ENCODE measurements around the gene C14orf119.
A peak's percentile ranks its signal among the peaks of the same experiment; 100 is the strongest.

Gene C14orf119

GRCh38 chr14:23058654-23059504 lies 36.4 kb upstream of the C14orf119 start:
- no peak for DNase-seq
- in situ Hi-C loops (cut with MboI; ENCODE audit: low pct_unique_long_range_greater_than_20kb, low sequenced_read_pairs): no loop called here

GRCh38 chr14:23060536-23061260 lies 34.6 kb upstream of the C14orf119 start:
- in situ Hi-C loops (cut with MboI; ENCODE audit: low pct_unique_long_range_greater_than_20kb, low sequenced_read_pairs): loop anchor here (10.0 kb wide), 1 partner anchor 76 kb away; the partner anchor contains the start of gene AJUBA
- no peak for DNase-seq

DNA sequence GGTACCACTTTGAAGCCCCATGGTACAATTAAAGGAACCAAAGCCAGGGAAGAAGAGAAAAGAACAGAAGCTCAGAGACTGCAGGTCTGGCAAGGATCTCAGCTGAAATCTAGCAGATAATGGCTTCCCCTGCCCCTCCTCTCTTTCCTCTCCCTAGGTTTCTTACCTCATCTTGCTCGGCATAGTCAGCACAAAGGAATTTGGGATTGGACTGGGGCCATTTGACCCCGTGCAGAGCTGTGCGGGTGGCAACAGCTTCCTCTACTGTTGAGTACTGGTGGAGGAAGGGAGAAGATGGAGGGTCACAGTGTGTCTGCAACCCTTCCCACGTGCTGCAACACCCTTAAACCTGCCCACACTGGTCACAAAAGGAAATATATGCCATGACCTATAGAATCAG lies 33.3 kb upstream of the C14orf119 start:
- DNase-seq: no peak
- in situ Hi-C loops (cut with MboI; ENCODE audit: low pct_unique_long_range_greater_than_20kb, low sequenced_read_pairs): loop anchor here (10.0 kb wide), 1 partner anchor 77 kb away; the partner anchor contains the start of gene AJUBA

GRCh38 chr14:23063601-23064000 lies 31.7 kb upstream of the C14orf119 start:
- no peak for DNase-seq
- in situ Hi-C loops (cut with MboI; ENCODE audit: low pct_unique_long_range_greater_than_20kb, low sequenced_read_pairs): loop anchor here (10.0 kb wide), 1 partner anchor 79 kb away; the partner anchor contains the start of gene AJUBA

GRCh38 chr14:23066368-23066767 lies 28.9 kb upstream of the C14orf119 start:
- in situ Hi-C loops (cut with MboI; ENCODE audit: low pct_unique_long_range_greater_than_20kb, low sequenced_read_pairs): loop anchor here (10.0 kb wide), 1 partner anchor 82 kb away; the partner anchor contains the start of gene AJUBA
- no peak for DNase-seq

DNA sequence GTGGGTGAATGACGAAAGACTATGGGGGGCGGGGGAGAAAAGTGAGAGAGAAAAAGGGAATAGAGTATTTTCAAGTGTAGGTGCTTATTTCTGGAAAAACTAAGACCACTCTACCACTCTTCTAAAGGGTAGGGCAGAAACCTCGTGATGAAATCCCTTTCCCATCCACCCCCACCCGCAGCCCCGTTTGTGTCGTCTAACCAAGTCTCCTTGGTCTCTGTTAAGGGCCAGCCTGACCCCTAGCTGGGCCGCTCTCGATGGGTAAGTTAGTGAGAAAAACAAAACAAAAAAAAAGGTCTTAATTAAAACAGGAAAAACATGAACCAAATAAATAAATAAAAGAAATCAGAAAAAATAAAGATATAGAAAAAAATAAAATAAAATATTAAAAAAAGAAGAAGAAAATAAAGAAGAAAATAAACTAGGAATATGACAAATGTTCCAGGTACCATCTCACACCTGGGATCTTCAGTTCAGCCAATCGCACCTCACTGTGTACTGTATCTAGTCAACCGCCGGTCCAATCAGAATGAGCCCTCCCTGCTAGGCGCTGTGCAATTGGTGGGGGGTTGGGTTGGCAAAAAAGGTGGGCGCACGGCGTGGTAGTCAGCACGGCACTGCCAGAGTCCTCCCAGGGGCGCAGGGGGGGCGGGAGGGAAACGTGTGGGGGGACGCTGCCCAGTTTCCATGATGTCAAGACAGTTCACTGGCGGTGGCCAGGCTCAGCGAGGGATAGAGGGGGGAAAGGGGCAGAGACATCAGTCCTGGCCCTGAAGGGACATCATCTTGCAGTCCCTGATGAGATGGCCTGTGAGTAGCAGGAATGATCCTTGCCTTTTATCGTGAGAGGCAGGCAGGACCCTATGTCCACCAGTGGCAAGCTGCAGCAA lies 28.2 kb upstream of the C14orf119 start:
- DNase-seq: no peak
- in situ Hi-C loops (cut with MboI; ENCODE audit: low pct_unique_long_range_greater_than_20kb, low sequenced_read_pairs): loop anchor here (10.0 kb wide), 1 partner anchor 82 kb away; the partner anchor contains the start of gene AJUBA

- DNase-seq: no peak
- in situ Hi-C loops (cut with MboI; ENCODE audit: low pct_unique_long_range_greater_than_20kb, low sequenced_read_pairs): loop anchor here (10.0 kb wide), 1 partner anchor 83 kb away; the partner anchor contains the start of gene AJUBA
Observed at GRCh38 chr14:23067847-23068788, 27.2 kb upstream of the C14orf119 start.

DNA sequence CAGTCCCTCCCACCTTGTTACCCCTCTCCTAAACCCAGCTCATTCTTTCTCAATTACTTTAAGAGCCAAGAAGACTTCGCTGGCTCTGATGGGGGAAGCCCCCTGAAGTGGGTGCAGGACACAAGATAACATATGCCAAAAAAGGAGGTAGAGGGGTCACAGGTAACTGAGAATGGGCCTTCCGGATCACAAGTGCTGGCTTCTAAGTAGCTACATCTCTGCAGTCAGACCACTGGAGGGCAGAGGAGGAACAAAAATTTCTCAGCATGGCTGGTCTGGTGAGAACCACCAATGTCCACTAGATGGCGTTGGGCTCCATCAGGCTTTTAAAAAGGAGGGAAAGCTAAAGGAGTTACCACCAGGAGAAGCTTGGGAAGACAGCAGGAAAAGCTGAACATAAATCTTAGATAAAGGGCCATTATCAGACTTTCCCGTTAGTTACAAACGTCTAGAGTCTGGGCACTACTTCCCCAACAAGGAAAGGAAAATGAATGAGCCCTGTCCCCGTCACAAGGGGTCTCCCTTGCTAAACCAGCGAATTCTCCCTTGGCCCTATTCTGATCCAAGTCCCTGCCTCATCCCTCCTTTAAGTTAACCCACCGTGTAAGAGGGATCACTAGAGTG lies 26.4 kb upstream of the C14orf119 start:
- peak; percentile 93 for DNase-seq
- in situ Hi-C loops (cut with MboI; ENCODE audit: low pct_unique_long_range_greater_than_20kb, low sequenced_read_pairs): loop anchor here (10.0 kb wide), 1 partner anchor 84 kb away; the partner anchor contains the start of gene AJUBA

DNA sequence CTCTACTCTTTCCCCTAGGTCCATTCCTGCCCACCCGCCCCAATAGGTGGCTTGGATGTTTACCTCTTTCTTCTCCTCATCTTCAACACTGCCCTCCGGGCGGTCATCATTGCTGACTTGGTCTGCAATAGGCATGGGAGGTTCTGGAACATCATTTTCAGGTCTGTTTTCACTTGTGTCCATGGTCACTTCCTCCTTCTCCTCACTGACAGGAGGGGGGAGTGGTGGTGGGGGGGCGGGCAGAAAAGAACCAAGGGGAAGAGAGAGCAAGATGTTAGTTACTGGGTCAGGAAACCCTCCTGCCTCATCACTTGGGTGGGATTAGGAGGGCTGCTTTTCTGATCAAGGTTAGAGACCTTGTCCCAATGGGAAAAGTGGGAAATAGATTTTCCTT lies 25.9 kb upstream of the C14orf119 start:
- in situ Hi-C loops (cut with MboI; ENCODE audit: low pct_unique_long_range_greater_than_20kb, low sequenced_read_pairs): loop anchor here (10.0 kb wide), 1 partner anchor 85 kb away; the partner anchor contains the start of gene AJUBA
- no peak for DNase-seq

- DNase-seq: no peak
- in situ Hi-C loops (cut with MboI; ENCODE audit: low pct_unique_long_range_greater_than_20kb, low sequenced_read_pairs): no loop called here
Observed at GRCh38 chr14:23070262-23071129, 24.8 kb upstream of the C14orf119 start.

DNA sequence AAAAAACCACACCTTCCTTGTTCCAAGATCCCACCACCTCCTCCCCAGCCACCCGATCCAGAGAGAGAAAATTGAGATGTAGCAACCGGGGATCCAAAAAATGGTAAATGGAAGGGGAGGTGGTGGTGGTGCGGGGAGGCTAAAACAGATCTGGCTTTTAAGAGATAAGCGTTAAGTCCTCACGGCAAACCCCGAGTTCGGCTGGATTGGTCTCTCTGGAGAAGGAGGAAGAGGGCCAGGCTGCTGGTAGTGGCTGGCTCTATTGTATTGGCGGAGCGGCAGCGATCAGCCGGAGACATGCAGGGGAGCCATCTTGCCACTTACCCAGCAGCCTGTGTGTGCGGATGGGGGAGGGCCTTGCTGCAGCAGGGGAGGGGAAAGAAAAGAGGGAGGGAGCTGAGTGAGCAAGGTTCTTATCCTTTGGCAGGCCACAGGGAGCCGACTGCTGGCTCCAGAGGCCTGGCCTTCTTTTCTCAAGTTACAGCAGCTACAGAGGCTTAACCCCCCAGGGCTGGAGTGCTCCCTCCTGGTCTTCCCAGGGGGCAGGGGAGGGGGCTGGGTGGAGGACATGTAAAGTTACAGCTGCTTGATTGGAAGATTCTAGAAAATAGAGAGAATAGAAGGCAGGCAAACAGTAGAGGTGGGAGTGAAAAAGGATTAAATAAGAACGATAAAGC lies 23.9 kb upstream of the C14orf119 start:
- peak; percentile 90 for DNase-seq
- in situ Hi-C loops (cut with MboI; ENCODE audit: low pct_unique_long_range_greater_than_20kb, low sequenced_read_pairs): no loop called here

DNA sequence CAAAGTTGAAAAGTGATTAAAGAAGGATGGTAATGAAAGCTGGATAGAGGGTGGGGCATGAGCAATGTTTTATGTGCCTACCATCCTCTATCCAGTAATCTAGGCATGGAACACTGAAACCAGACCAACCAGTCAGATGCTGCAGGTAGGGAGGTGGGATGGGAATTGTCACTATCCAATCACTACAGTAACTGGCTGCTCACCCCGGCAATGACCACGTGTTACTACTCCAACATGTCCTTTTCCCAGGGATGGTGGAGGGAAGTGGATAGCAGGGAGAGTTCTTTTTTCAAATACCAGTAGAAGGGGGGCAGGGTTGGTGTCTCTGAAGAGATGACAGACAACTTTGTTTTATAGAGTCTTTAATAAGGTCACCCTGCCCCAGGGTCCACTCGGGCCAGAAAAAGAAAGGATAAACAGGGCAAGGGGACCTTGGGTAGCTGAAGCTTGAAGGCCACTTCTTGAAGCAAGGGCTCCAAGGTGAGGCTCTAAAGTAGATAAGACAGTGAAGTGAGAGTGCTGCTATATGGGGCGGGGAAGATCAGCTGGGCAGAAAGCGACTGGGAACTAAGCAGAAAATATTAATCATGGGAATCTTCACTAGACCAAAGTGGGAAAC lies 23.3 kb upstream of the C14orf119 start:
- in situ Hi-C loops (cut with MboI; ENCODE audit: low pct_unique_long_range_greater_than_20kb, low sequenced_read_pairs): no loop called here
- DNase-seq: no peak

DNA sequence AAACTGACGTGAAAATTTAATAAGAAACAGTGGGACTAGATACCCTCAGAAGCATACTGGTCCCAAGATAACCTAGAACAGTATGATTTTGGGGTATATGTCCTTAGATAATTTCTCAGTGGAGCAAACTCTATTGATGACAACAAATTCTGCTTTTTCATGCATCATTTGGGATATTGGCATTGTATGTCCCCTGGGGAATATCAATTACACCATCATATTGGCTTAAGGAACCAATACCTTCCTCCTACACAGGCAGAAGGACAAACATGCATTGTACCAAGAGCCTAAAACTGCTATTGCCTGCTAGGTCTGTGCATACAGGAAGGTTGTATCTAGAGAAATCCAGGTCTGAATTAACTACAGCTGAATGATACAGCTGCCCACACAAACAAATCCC lies 20.4 kb upstream of the C14orf119 start:
- no peak for DNase-seq
- in situ Hi-C loops (cut with MboI; ENCODE audit: low pct_unique_long_range_greater_than_20kb, low sequenced_read_pairs): no loop called here

- in situ Hi-C loops (cut with MboI; ENCODE audit: low pct_unique_long_range_greater_than_20kb, low sequenced_read_pairs): no loop called here
- peak; percentile 38 for DNase-seq
Observed at GRCh38 chr14:23076785-23077408, 18.4 kb upstream of the C14orf119 start.

DNA sequence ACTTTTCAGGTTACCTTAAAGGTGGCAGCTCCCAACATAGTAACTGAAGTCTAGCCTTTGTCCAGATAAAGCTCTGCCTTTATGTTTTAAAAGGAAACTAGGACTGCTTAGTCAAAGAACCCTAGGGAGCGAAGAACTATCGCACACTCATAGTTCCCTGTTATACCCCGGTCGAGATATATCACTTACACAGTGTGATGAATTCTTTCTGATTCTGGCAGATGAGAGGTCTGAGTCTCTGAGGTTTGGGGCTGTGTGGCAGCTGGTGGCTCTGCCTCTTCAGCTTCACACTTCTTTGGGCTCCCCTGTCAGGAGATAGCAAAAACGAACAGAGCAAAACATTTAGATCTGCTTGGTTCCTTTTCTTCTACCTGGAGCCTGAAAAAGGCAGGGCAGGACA lies 17.3 kb upstream of the C14orf119 start:
- in situ Hi-C loops (cut with MboI; ENCODE audit: low pct_unique_long_range_greater_than_20kb, low sequenced_read_pairs): no loop called here
- DNase-seq: no peak

Data from KBM-7 (cell line).